Prostate gland (tissue), 2 donors: Measurements from ENCODE around the gene IGF2BP3.

Experiments used
- POLR2A ChIP-seq: fragments of 450-650 bp; IDR thresholded peaks from one replicate; pipeline ENCODE4 v1.6.1; 2016; ENCODE audit warnings: antibody characterized with exemption, mild to moderate bottlenecking
- TF ChIP-seq, protein P1 (sequence below), 4 experiments: fragments of 200-600 bp in 2 of 4; fragments of 450-650 bp in 2 of 4; sonication (generic) in 2 of 4; IDR thresholded peaks; 1 replicate in 3 of 4; 2 replicates in 1 of 4; pipeline ENCODE4 v1.5.1; 2016 to 2019; ENCODE audit warnings: antibody characterized with exemption in 4 of 4, mild to moderate bottlenecking in 2 of 4, moderate library complexity in 2 of 4

- TF ChIP-seq, protein P1, sequence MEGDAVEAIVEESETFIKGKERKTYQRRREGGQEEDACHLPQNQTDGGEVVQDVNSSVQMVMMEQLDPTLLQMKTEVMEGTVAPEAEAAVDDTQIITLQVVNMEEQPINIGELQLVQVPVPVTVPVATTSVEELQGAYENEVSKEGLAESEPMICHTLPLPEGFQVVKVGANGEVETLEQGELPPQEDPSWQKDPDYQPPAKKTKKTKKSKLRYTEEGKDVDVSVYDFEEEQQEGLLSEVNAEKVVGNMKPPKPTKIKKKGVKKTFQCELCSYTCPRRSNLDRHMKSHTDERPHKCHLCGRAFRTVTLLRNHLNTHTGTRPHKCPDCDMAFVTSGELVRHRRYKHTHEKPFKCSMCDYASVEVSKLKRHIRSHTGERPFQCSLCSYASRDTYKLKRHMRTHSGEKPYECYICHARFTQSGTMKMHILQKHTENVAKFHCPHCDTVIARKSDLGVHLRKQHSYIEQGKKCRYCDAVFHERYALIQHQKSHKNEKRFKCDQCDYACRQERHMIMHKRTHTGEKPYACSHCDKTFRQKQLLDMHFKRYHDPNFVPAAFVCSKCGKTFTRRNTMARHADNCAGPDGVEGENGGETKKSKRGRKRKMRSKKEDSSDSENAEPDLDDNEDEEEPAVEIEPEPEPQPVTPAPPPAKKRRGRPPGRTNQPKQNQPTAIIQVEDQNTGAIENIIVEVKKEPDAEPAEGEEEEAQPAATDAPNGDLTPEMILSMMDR (IDR thresholded peaks at IDR 0.05) = no peak
- TF ChIP-seq POLR2A = no peak
Measured at GRCh38 chr7:23306936-23307521, 163.3 kb downstream of the IGF2BP3 start.
